Endothelial cell of umbilical vein (primary cell): ENCODE measurements around the gene DLL1. TPM values are rescaled to one million over a fixed set of nuclear protein-coding genes. Genes with fewer than 3 reads are reported as not detected.

ENCODE experiments used
- BruUV-seq: library from RNA; stranded (reverse); fragments of 400-500 nt; replicated peaks from 2 replicates; lab custom pipeline; 2021; lab: Mats Ljungman, UMichigan
- CTCF ChIA-PET: fragments of 300-600, 350-600 bp; sonication (Branson Sonifier 250); formaldehyde crosslinking; loops from one replicate; lab custom pipeline; 2021; ENCODE audit warnings: antibody characterized with exemption, inconsistent platforms; lab: Charles Lee
- POLR2A ChIA-PET: fragments of 300-600, 350-600 bp; sonication (Branson Sonifier 250); formaldehyde crosslinking; loops from one replicate; lab custom pipeline; 2021; ENCODE audit warnings: antibody characterized with exemption, inconsistent platforms; lab: Charles Lee
- DNase-seq: peaks from one replicate; pipeline ENCODE4 v3.0.0-alpha.2; 2011; ENCODE audit warnings: low read depth, low spot score
- FAIRE-seq: peaks from 2 replicates; lab custom pipeline; 2011; peaks lifted over from hg19 to GRCh38; lab: Jason Lieb, UNC
- H2AFZ ChIP-seq: 2 replicates; pipeline ENCODE4 v1.6.0; 2012; ENCODE audit warnings: low read depth, low read length, control low read depth, inconsistent platforms
- H3K27ac ChIP-seq: 2 replicates; pipeline ENCODE4 v1.5.1; 2011; ENCODE audit warnings: low read depth, mild to moderate bottlenecking, control low read depth, low read length, moderate library complexity; ENCODE audit not compliant: insufficient read depth
- H3K27me3 ChIP-seq, 2 experiments: 2 replicates each; pipeline versions ENCODE4 v1.6.0 to v1.6.1; 2011; ENCODE audit warnings: low read length in 2 of 2, mixed read lengths in 1 of 2; ENCODE audit not compliant: control insufficient read depth in 2 of 2, insufficient read depth in 2 of 2
- H3K36me3 ChIP-seq, 2 experiments: 2 replicates in 1 of 2; 3 replicates in 1 of 2; pipeline ENCODE4 v1.5.1; 2011; ENCODE audit warnings: low read length in 2 of 2, mild to moderate bottlenecking in 1 of 2, moderate library complexity in 1 of 2; ENCODE audit not compliant: control insufficient read depth in 2 of 2, insufficient read depth in 2 of 2; ENCODE audit errors: extremely low read depth in 1 of 2
- H3K4me1 ChIP-seq: 3 replicates; pipeline ENCODE4 v1.5.1; 2011; ENCODE audit warnings: mild to moderate bottlenecking, low read length; ENCODE audit not compliant: control insufficient read depth, insufficient read depth; ENCODE audit errors: extremely low read depth
- H3K4me2 ChIP-seq: 2 replicates; pipeline ENCODE4 v1.6.1; 2011; ENCODE audit warnings: low read length, control low read depth, mixed read lengths; ENCODE audit not compliant: insufficient read depth
- H3K4me3 ChIP-seq, 3 experiments: fragments of 200-600 bp in 1 of 3; sonication (generic), shearing (Covaris generic) in 1 of 3; replicated peaks in 1 of 3; 2 replicates each; pipeline ENCODE4 v1.5.1; 2011 to 2016; ENCODE audit warnings: control low read depth in 3 of 3, low read length in 3 of 3, mild to moderate bottlenecking in 2 of 3, inconsistent platforms in 1 of 3, low read depth in 1 of 3, moderate library complexity in 1 of 3; ENCODE audit not compliant: insufficient read depth in 1 of 3
- H3K79me2 ChIP-seq: 2 replicates; pipeline ENCODE4 v1.6.0; 2012; ENCODE audit warnings: low read length, inconsistent platforms; ENCODE audit not compliant: control insufficient read depth, insufficient read depth
- H3K9ac ChIP-seq: replicated peaks from 2 replicates; pipeline ENCODE3; 2011; ENCODE audit warnings: low read length, control low read depth; ENCODE audit not compliant: insufficient read depth; ENCODE audit errors: extremely low read depth
- H3K9me1 ChIP-seq: replicated peaks from 3 replicates; pipeline ENCODE4 v1.6.0; 2011; ENCODE audit warnings: mild to moderate bottlenecking, low read length; ENCODE audit not compliant: control insufficient read depth, insufficient read depth; ENCODE audit errors: extremely low read depth
- H3K9me3 ChIP-seq: replicated peaks from 2 replicates; pipeline ENCODE4 v1.5.1; 2012; ENCODE audit warnings: low read length, inconsistent platforms; ENCODE audit not compliant: control insufficient read depth, insufficient read depth
- H4K20me1 ChIP-seq: replicated peaks from 2 replicates; pipeline ENCODE3; 2011; ENCODE audit warnings: mild to moderate bottlenecking, low read length; ENCODE audit not compliant: control insufficient read depth, insufficient read depth; ENCODE audit errors: extremely low read depth
- CTCF ChIP-seq, 2 donors: IDR thresholded peaks; 1 replicate in 1 of 2; 2 replicates in 1 of 2; pipeline ENCODE4 v1.5.1; 2011; ENCODE audit warnings: low read length in 2 of 2, mild to moderate bottlenecking in 2 of 2, moderate library complexity in 2 of 2, control low read depth in 1 of 2, inconsistent platforms in 1 of 2, low read depth in 1 of 2; ENCODE audit not compliant: insufficient read depth in 1 of 2; ENCODE audit errors: extremely low read depth in 1 of 2
- EZH2 ChIP-seq: IDR thresholded peaks from 2 replicates; pipeline ENCODE4 v1.6.1; 2012; ENCODE audit warnings: borderline replicate concordance, low read depth, mild to moderate bottlenecking, moderate library complexity, low read length, inconsistent platforms; ENCODE audit not compliant: severe bottlenecking
- JUN ChIP-seq: IDR thresholded peaks from 2 replicates; pipeline ENCODE4 v1.6.1; 2011; ENCODE audit warnings: borderline replicate concordance, low read depth; ENCODE audit not compliant: insufficient read length, insufficient read depth
- MYC ChIP-seq: IDR thresholded peaks from one replicate; pipeline ENCODE4 v1.6.1; 2011; ENCODE audit warnings: mild to moderate bottlenecking, low read depth, low read length
- POLR2AphosphoS5 ChIP-seq: IDR thresholded peaks from 2 replicates; pipeline ENCODE4 v1.6.1; 2012; ENCODE audit warnings: low read depth, mild to moderate bottlenecking, control low read depth, low read length, moderate library complexity; ENCODE audit not compliant: insufficient read depth
- dilution Hi-C: fragments of 300-500 bp; cut with MboI; formaldehyde crosslinking; loops from one replicate; pipeline ENCODE4 v1.15.0; 2019; ENCODE audit warnings: low sequenced_read_pairs; ENCODE audit not compliant: extremely low pct_ligation_motif_present
- intact Hi-C: fragments of 100-400 bp; cut with micrococcal nuclease; formaldehyde crosslinking; loops from one replicate; pipeline ENCODE4 v1.10.0; 2022
- polyA plus RNA-seq, 4 experiments: library from polyadenylated mRNA; depleted of rRNA in 3 of 4; stranded (reverse) in 3 of 4; unstranded in 1 of 4; fragments of >200 nt; gene quantifications; 2 replicates each; pipeline versions ENCODE4 v1.2.1 to v1.2.3, GENCODE V29; 2011 to 2012; ENCODE audit warnings: missing spikeins in 1 of 4
- total RNA-seq: library from RNA; stranded (reverse); gene quantifications from 2 replicates; pipeline ENCODE4 v1.2.3, GENCODE V29; 2021

Gene DLL1
- total and polyA plus RNA-seq, 2 donors (not counting 3 experiments of a cell fraction or from before 2014, with no cell fraction given) = 1.4 to 2.3 TPM

GRCh38 chr6:170243386-170243785, 47.5 kb downstream of the DLL1 start:
- Histone ChIP-seq H2AFZ (no peak overlapping the region), H4K20me1 (no peaks in the 10 kb centered on the region), H3K4me2 (no peak overlapping the region), H3K9me1 (no peaks in the 10 kb centered on the region), H3K27ac (no peak overlapping the region), H3K4me1 (no peaks in the 10 kb centered on the region), H3K36me3 (no peaks in the 10 kb centered on the region), H3K4me3 (no peak overlapping the region), H3K27me3 (no peaks in the 10 kb centered on the region), H3K9ac (no peak overlapping the region), H3K79me2 (no peaks in the 10 kb centered on the region), H3K9me3 (no peaks in the 10 kb centered on the region)
- ChIA-PET POLR2A (no interaction called here), CTCF (no interaction called here)
- intact Hi-C loops = no loop called here
- FAIRE-seq (no peak), DNase-seq (no peak)
- no TSS peak for BruUV-seq
- dilution Hi-C loops = no loop called here
- TF ChIP-seq MYC = no peak
- TF ChIP-seq CTCF (IDR thresholded peaks at IDR 0.05; ENCODE audit: extremely low read depth in 1 of 2, insufficient read depth in 1 of 2, low read depth in 1 of 2, low read length in 2 of 2) = no peak

- POLR2A ChIA-PET = no interaction called here
- Histone ChIP-seq H3K79me2 (no peaks in the 10 kb centered on the region), H4K20me1 (no peaks in the 10 kb centered on the region), H3K27ac (no peak overlapping the region), H3K4me1 (no peaks in the 10 kb centered on the region), H3K9me3 (no peaks in the 10 kb centered on the region), H3K9me1 (no peaks in the 10 kb centered on the region), H3K9ac (no peak overlapping the region), H3K27me3 (peaks cover 0 to 1% of the 10 kb centered on the region in 2 experiments), H3K4me2 (no peak overlapping the region), H2AFZ (no peak overlapping the region), H3K4me3 (no peak overlapping the region), H3K36me3 (no peaks in the 10 kb centered on the region)
- dilution Hi-C loops (no loop called here), intact Hi-C loops (no loop called here)
- DNase-seq (no peak), FAIRE-seq (no peak)
- no peak for TF ChIP-seq JUN
- TF ChIP-seq EZH2 = no peak
- no peak for TF ChIP-seq POLR2AphosphoS5
- BruUV-seq = no TSS peak
- CTCF ChIA-PET = interaction anchor here (0.9 kb wide), 1 partner anchor 407 kb away, joined by 3 read pairs; no protein-coding TSS in a partner anchor
These were observed 51.9 kb downstream of the DLL1 start for GRCh38 chr6:170238741-170239565.
